GOT3 (cell line): Measurements from ENCODE around the gene P2RX3.

ENCODE experiments used
- DNase-seq: peaks from one replicate; lab custom pipeline; 2025; ENCODE audit warnings: mixed read lengths; lab: John Stamatoyannopoulos, UW

Gene P2RX3

DNA sequence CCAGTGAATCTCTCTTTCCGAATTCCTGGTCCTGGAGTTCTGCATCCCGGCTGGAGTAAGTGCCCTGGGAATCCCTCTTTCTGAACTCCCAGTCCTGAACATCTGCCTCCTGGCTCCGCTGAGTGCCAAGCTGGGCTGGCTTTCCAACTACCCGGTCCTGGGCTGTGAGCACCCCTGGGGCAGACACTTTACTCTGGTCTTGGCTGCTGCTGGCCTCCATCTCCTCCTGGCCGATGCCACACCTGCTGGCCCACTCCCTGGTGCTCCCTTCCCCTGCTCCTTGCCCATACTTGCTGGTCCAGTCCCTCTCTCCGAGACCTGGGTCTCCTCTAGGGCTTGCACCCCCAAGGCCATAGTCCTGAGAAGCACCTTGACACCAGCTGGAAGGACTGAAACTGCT is 28.1 kb upstream of the P2RX3 start:
- no peak for DNase-seq

GRCh38 chr11:57310630-57311086 is 27.5 kb upstream of the P2RX3 start:
- DNase-seq: no peak

- peak; percentile 88 for DNase-seq
These were observed 26.8 kb upstream of the P2RX3 start for GRCh38 chr11:57311109-57311936.

- DNase-seq: no peak
These were observed 25.6 kb upstream of the P2RX3 start for GRCh38 chr11:57312511-57313021.

GRCh38 chr11:57313071-57313787 is 24.9 kb upstream of the P2RX3 start:
- no peak for DNase-seq

GRCh38 chr11:57313788-57314135 is 24.4 kb upstream of the P2RX3 start:
- DNase-seq: no peak

GRCh38 chr11:57314221-57314973 is 23.8 kb upstream of the P2RX3 start:
- DNase-seq: no peak

- no peak for DNase-seq
These were observed 22.7 kb upstream of the P2RX3 start for GRCh38 chr11:57315491-57315890.

GRCh38 chr11:57316017-57316416 is 22.1 kb upstream of the P2RX3 start:
- no peak for DNase-seq

- DNase-seq: no peak
These were observed 20.0 kb upstream of the P2RX3 start for GRCh38 chr11:57318178-57318577.

DNA sequence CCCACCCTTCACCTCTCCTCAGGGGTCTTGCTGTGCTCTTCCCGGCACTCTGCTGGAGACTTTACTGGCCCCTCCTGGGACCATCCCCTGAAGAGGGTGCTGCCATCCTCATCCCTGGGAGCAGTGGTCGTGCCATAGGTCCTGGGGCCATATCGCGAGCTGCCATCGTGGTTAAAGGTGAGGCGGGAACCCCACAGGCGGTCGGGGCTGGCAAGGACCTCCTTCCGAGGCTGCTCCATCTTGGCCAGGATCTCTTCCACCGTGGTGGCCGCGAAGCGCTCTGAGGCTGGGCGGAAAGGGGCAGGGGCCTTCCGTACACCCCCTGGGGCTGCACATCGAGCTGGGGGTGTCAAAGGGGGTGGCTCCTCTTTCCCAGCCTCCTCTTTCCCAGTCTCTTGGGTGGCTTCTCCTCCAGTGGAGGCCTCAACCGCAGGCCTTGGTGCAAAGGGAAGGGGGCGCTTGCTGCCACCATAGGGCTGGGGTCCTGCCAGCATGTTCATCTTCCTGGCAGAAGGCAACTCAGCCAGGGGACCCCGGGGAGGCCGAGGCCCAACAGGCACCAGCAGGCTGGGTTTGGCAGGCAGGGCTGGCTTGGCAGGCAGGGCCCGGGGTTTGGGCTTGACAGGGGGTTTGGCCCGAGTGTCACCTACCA is 18.0 kb upstream of the P2RX3 start:
- DNase-seq: no peak

DNA sequence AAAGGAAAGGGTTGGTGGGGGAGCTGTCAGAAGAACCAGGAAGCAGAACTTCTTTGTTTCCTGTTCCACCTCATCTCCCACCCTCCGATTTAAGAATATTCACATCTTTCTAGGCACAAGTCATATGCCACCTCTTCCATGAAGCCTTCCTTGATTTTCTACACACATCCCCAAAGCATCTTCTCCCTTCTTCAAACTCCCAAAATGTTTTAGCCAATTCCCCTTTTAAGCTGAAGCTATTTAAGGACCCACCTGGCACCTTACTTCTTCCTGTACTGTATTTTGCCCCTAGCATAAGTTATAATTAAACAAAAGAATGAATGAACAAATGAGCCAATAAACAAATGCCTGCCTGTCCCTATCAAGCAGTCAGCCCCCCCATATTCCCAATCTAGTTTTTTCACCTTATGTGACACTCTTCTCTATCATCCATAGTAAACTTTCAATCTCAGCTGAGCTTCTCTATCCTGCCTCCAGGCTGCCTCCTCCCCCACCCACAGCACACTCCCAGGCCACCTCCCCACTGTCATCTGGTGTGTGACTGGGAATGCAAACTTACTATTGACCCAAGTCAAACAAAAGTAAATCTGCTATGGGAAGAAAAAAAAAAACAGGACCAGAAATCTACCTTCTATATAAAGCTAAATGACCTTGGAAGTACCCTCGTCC is 17.3 kb upstream of the P2RX3 start:
- DNase-seq: no peak

- DNase-seq: no peak
These were observed 16.5 kb upstream of the P2RX3 start for GRCh38 chr11:57321388-57322255.

DNA sequence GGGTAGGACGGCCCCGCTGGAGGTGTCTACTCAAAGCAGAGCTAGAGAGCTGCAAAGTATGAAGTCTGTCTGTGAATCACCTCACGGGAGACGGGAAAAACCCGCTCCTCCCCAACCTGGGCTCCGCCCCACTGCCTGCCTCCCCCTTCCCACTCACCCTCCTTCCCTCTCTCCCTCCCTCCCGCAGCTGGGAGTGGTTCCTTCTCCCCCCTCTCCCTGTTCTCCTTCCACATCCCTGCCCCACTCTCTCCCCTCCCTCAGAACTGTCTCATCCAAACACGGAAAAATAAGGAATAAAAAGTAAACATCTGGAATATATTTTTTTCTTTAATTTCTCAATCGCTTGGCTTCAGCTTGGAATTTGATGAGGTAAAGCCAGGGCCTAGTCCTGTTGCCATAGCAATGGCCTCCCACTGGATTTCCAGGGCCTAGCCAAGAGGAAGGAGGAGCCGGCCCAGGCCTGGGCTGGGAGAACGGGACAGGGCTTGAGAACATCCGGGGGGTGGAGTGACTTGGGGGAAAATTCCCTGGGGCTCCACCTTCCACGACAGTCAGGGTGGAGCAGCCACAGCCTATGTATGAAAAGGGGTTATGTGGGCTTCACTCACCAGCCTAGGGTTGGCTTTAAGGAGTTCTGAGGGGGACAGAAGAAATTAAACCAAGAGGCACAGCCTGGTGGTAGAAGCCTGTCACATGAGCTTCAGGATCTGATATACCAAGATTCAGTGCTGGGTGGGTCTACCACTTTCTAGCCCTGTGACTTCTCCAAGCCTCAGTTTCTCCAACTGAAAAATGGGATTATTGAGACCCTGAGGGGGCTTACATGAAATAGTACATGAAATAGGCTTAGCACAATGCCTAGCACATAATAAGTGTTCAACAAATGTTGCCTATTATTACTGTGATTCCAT is 15.6 kb upstream of the P2RX3 start:
- DNase-seq: peak; percentile 71

- no peak for DNase-seq
These were observed 14.8 kb upstream of the P2RX3 start for GRCh38 chr11:57323167-57323854.

- no peak for DNase-seq
These were observed 14.3 kb upstream of the P2RX3 start for GRCh38 chr11:57323855-57324153.

- DNase-seq: no peak
These were observed 13.8 kb upstream of the P2RX3 start for GRCh38 chr11:57324154-57324885.
